Measurements from ENCODE around the gene FNDC3A.
"Not testable (repeated sequence)": the region's sequence is repeated elsewhere in the genome, so short reads cannot be mapped to it uniquely, and the experiment has no call there.

Gene FNDC3A

GRCh38 chr13:49062297-49062896, 86.7 kb downstream of the FNDC3A start:
- no peak for DNase-seq (ENCODE audit: low read depth)
- no peak for TF ChIP-seq CTCF (conservative IDR thresholded peaks at IDR 0.05; ENCODE audit: low read depth, low read length)
- no peak overlapping the region for H3K4me3 ChIP-seq (ENCODE audit: low read length)

- TF ChIP-seq CTCF (conservative IDR thresholded peaks at IDR 0.05; ENCODE audit: low read depth, low read length): no peak
- no peak overlapping the region for H3K4me3 ChIP-seq (ENCODE audit: low read length)
- DNase-seq (ENCODE audit: low read depth): no peak
Observed at GRCh38 chr13:49063011-49063410, 87.3 kb downstream of the FNDC3A start.

- H3K4me3 ChIP-seq (ENCODE audit: low read length): no peak overlapping the region
- DNase-seq (ENCODE audit: low read depth): no peak
- TF ChIP-seq CTCF (conservative IDR thresholded peaks at IDR 0.05; ENCODE audit: low read depth, low read length): no peak
Observed at GRCh38 chr13:49063497-49063896, 87.8 kb downstream of the FNDC3A start.

- H3K4me3 ChIP-seq (ENCODE audit: low read length): no peak overlapping the region
- TF ChIP-seq CTCF (conservative IDR thresholded peaks at IDR 0.05; ENCODE audit: low read depth, low read length): no peak
- no peak for DNase-seq (ENCODE audit: low read depth)
Observed at GRCh38 chr13:49064476-49064875, 88.8 kb downstream of the FNDC3A start.

GRCh38 chr13:49066856-49067255, 91.1 kb downstream of the FNDC3A start:
- TF ChIP-seq CTCF (conservative IDR thresholded peaks at IDR 0.05; ENCODE audit: low read depth, low read length): no peak
- no peak for DNase-seq (ENCODE audit: low read depth)

GRCh38 chr13:49068498-49068897, 92.8 kb downstream of the FNDC3A start:
- H3K4me3 ChIP-seq (ENCODE audit: low read length): not testable (repeated sequence)

More at GRCh38 chr13:49066856-49067255, 91.1 kb downstream of the FNDC3A start:
- no peak overlapping the region for H3K4me3 ChIP-seq (ENCODE audit: low read length)

GRCh38 chr13:49070021-49070420, 94.3 kb downstream of the FNDC3A start:
- not testable (repeated sequence) for DNase-seq (ENCODE audit: low read depth); H3K4me3 ChIP-seq (ENCODE audit: low read length)

More at GRCh38 chr13:49068498-49068897, 92.8 kb downstream of the FNDC3A start:
- not testable (repeated sequence) for DNase-seq (ENCODE audit: low read depth)

GRCh38 chr13:49071341-49071937, 95.7 kb downstream of the FNDC3A start:
- TF ChIP-seq CTCF (conservative IDR thresholded peaks at IDR 0.05; ENCODE audit: low read depth, low read length): no peak
- no peak overlapping the region for H3K4me3 ChIP-seq (ENCODE audit: low read length)
- no peak for DNase-seq (ENCODE audit: low read depth)

Data from retinal pigment epithelial cell (primary cell).